ENCODE results near the gene BAK1. TPM values are rescaled to one million over a fixed set of nuclear protein-coding genes. Genes with fewer than 3 reads are reported as not detected.

Gene BAK1
- total and polyA plus RNA-seq, 2 of the 13 experiments (the other 11 are each of a cell fraction or from before 2014, with no cell fraction given) = 15.0 to 23.8 TPM

DNA sequence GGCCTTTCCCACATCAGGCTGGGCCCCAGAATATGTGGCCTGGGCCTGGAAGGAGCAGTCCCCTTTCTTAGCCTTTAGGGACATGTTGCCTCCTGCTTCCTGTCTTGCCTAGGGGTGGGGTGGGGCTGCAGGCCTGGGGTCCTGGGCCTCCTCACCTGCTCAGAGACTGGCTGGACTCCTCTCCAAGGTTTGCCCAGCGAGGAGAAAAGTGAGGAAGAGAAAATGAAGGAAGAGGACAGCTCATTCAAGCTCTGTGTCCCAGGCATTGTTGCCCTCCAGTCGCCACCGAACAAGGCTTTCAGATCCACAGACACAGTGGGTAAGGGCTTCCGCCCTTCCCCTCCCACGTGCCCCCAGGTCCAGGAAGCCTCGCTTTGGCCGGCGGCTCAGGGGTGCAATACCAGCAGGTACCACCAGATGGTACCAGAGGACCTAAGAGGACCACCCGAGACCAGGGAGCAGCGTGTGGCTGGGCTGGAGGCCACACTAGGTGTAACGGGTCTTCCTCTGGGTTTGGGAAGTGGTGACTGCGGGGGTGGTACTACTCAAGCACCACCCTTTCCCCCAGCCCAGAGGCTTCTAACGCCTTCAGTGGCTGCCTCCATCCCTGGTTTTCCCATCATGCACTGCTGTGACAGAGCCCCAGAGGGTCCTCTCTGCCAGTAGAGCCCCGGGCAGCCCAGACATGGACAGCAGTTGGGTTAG is 5.5 kb upstream of the BAK1 start (continued):
- TF ChIP-seq, protein P1, sequence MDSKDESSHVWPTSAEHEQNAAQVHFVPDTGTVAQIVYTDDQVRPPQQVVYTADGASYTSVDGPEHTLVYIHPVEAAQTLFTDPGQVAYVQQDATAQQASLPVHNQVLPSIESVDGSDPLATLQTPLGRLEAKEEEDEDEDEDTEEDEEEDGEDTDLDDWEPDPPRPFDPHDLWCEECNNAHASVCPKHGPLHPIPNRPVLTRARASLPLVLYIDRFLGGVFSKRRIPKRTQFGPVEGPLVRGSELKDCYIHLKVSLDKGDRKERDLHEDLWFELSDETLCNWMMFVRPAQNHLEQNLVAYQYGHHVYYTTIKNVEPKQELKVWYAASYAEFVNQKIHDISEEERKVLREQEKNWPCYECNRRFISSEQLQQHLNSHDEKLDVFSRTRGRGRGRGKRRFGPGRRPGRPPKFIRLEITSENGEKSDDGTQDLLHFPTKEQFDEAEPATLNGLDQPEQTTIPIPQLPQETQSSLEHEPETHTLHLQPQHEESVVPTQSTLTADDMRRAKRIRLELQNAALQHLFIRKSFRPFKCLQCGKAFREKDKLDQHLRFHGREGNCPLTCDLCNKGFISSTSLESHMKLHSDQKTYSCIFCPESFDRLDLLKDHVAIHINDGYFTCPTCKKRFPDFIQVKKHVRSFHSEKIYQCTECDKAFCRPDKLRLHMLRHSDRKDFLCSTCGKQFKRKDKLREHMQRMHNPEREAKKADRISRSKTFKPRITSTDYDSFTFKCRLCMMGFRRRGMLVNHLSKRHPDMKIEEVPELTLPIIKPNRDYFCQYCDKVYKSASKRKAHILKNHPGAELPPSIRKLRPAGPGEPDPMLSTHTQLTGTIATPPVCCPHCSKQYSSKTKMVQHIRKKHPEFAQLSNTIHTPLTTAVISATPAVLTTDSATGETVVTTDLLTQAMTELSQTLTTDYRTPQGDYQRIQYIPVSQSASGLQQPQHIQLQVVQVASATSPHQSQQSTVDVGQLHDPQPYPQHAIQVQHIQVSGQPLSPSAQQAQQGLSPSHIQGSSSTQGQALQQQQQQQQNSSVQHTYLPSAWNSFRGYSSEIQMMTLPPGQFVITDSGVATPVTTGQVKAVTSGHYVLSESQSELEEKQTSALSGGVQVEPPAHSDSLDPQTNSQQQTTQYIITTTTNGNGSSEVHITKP (CRISPR knock-in tag; IDR thresholded peaks at IDR 0.05; ENCODE audit: low read depth) = peak; percentile 38; the same call in 1 of the 2 replicates
- TF ChIP-seq CHD2 (IDR thresholded peaks at IDR 0.05; ENCODE audit: low read depth, low read length) (no peak), PRMT3 (CRISPR knock-in tag; IDR thresholded peaks at IDR 0.05; ENCODE audit: borderline replicate concordance, low read depth) (no peak), ATF7-NPFF (CRISPR knock-in tag; IDR thresholded peaks at IDR 0.05; ENCODE audit: low read depth) (peak; percentile 64; the same call in 1 of the 2 replicates), ZNF350 (CRISPR knock-in tag; IDR thresholded peaks at IDR 0.05; ENCODE audit: borderline replicate concordance, low read depth) (peak; percentile 72; the same call in 1 of the 2 replicates), NFIC (IDR thresholded peaks at IDR 0.05; ENCODE audit: low read length) (no peak), KDM6A (CRISPR knock-in tag; IDR thresholded peaks at IDR 0.05; ENCODE audit: low read depth) (no peak), ZNF562 (CRISPR knock-in tag; IDR thresholded peaks at IDR 0.05; ENCODE audit: borderline replicate concordance) (no peak), SP2 (CRISPR knock-in tag; IDR thresholded peaks at IDR 0.05) (no peak), RARA (CRISPR knock-in tag; IDR thresholded peaks at IDR 0.05) (peak; percentile 32; the same call in 1 of the 2 replicates), MTF1 (CRISPR knock-in tag; IDR thresholded peaks at IDR 0.05) (no peak), ZNF124 (CRISPR knock-in tag; IDR thresholded peaks at IDR 0.05) (no peak), KMT2A (CRISPR knock-in tag; IDR thresholded peaks at IDR 0.05) (0 out of 2 replicates have a peak, but pooled peaks have one; percentile 28), RELA (CRISPR knock-in tag; IDR thresholded peaks at IDR 0.05) (0 out of 2 replicates have a peak, but pooled peaks have one; percentile 65), NFE2 (CRISPR knock-in tag; IDR thresholded peaks at IDR 0.05) (no peak), ATF7 (IDR thresholded peaks at IDR 0.05) (no peak), ATF7 (CRISPR knock-in tag; IDR thresholded peaks at IDR 0.05) (no peak), PHF5A (CRISPR knock-in tag; IDR thresholded peaks at IDR 0.05; ENCODE audit: low read depth, unreplicated experiment) (no peak), ZNF792 (CRISPR knock-in tag; IDR thresholded peaks at IDR 0.05) (no peak), FOXC1 (CRISPR knock-in tag; IDR thresholded peaks at IDR 0.05; ENCODE audit: borderline replicate concordance) (peak; percentile 48; the same call in 1 of the 2 replicates), HMG20A (CRISPR knock-in tag; IDR thresholded peaks at IDR 0.05; ENCODE audit: borderline replicate concordance) (peak; percentile 22; the same call in 1 of the 2 replicates), ZFP36L2 (CRISPR knock-in tag; IDR thresholded peaks at IDR 0.05) (no peak), PHB2 (IDR thresholded peaks at IDR 0.05; ENCODE audit: partially characterized antibody) (no peak)
- TF ChIP-seq, protein P2, sequence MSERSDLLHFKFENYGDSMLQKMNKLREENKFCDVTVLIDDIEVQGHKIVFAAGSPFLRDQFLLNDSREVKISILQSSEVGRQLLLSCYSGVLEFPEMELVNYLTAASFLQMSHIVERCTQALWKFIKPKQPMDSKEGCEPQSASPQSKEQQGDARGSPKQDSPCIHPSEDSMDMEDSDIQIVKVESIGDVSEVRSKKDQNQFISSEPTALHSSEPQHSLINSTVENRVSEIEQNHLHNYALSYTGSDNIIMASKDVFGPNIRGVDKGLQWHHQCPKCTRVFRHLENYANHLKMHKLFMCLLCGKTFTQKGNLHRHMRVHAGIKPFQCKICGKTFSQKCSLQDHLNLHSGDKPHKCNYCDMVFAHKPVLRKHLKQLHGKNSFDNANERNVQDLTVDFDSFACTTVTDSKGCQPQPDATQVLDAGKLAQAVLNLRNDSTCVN (CRISPR knock-in tag; IDR thresholded peaks at IDR 0.05; ENCODE audit: borderline replicate concordance) = peak; percentile 81; the same call in 1 of the 2 replicates
- TF ChIP-seq, protein P3, sequence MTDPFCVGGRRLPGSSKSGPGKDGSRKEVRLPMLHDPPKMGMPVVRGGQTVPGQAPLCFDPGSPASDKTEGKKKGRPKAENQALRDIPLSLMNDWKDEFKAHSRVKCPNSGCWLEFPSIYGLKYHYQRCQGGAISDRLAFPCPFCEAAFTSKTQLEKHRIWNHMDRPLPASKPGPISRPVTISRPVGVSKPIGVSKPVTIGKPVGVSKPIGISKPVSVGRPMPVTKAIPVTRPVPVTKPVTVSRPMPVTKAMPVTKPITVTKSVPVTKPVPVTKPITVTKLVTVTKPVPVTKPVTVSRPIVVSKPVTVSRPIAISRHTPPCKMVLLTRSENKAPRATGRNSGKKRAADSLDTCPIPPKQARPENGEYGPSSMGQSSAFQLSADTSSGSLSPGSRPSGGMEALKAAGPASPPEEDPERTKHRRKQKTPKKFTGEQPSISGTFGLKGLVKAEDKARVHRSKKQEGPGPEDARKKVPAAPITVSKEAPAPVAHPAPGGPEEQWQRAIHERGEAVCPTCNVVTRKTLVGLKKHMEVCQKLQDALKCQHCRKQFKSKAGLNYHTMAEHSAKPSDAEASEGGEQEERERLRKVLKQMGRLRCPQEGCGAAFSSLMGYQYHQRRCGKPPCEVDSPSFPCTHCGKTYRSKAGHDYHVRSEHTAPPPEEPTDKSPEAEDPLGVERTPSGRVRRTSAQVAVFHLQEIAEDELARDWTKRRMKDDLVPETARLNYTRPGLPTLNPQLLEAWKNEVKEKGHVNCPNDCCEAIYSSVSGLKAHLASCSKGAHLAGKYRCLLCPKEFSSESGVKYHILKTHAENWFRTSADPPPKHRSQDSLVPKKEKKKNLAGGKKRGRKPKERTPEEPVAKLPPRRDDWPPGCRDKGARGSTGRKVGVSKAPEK (CRISPR knock-in tag; IDR thresholded peaks at IDR 0.05; ENCODE audit: borderline replicate concordance) = no peak

All from HepG2 (cell line).